Activated CD8-positive, alpha-beta memory T cell treated with anti-CD3 and anti-CD28 coated beads, Interleukin-2, amount 50 U/mL, for 4 hours (primary cell): Measurements from ENCODE around the gene ATP6V0E2.
"Not testable (repeated sequence)": the region's sequence is repeated elsewhere in the genome, so short reads cannot be mapped to it uniquely, and the experiment has no call there.

ENCODE experiments used
- DNase-seq: peaks from one replicate; pipeline ENCODE4 v3.0.0-alpha.2; 2020

The ATP6V0E2 gene

GRCh38 chr7:149880638-149881311 is 7.0 kb downstream of the ATP6V0E2 start:
- peak; percentile 10 for DNase-seq

GRCh38 chr7:149881328-149882247 is 7.8 kb downstream of the ATP6V0E2 start:
- DNase-seq: no peak

GRCh38 chr7:149882248-149883047 is 8.7 kb downstream of the ATP6V0E2 start:
- DNase-seq: no peak

- DNase-seq: no peak
Measured at GRCh38 chr7:149883048-149883438, 9.3 kb downstream of the ATP6V0E2 start.

GRCh38 chr7:149883452-149883861 is 9.7 kb downstream of the ATP6V0E2 start:
- peak; percentile 47 for DNase-seq

- DNase-seq: no peak
Measured at GRCh38 chr7:149884016-149884415, 10.2 kb downstream of the ATP6V0E2 start.

GRCh38 chr7:149884541-149884940 is 10.8 kb downstream of the ATP6V0E2 start:
- no peak for DNase-seq

GRCh38 chr7:149885191-149886017 is 11.6 kb downstream of the ATP6V0E2 start:
- no peak for DNase-seq

GRCh38 chr7:149886018-149886415 is 12.2 kb downstream of the ATP6V0E2 start:
- no peak for DNase-seq

GRCh38 chr7:149887311-149887710 is 13.5 kb downstream of the ATP6V0E2 start:
- DNase-seq: no peak

- DNase-seq: not testable (repeated sequence)
Measured at GRCh38 chr7:149890715-149891114, 16.9 kb downstream of the ATP6V0E2 start.

GRCh38 chr7:149894957-149895356 is 21.2 kb downstream of the ATP6V0E2 start:
- not testable (repeated sequence) for DNase-seq

- DNase-seq: not testable (repeated sequence)
Measured at GRCh38 chr7:149907776-149908376, 34.1 kb downstream of the ATP6V0E2 start.

GRCh38 chr7:149910219-149910618 is 36.5 kb downstream of the ATP6V0E2 start:
- not testable (repeated sequence) for DNase-seq

GRCh38 chr7:149912126-149912525 is 38.4 kb downstream of the ATP6V0E2 start:
- DNase-seq: not testable (repeated sequence)

GRCh38 chr7:149926414-149926813 is 52.6 kb downstream of the ATP6V0E2 start:
- not testable (repeated sequence) for DNase-seq
